Activated naive CD8-positive, alpha-beta T cell treated with anti-CD3 and anti-CD28 coated beads, Interleukin-2, amount 10 ng/mL, durations not matched to agents 7 days and 5 days (primary cell): Measurements from ENCODE around the gene DHRS13. TPM values are rescaled to one million over a fixed set of nuclear protein-coding genes. Genes with fewer than 3 reads are reported as not detected.

Experiments used
- ATAC-seq: fragments of 150-1000 bp; cut with Tn5 transposase; one replicate; pipeline ENCODE4 v1.10.0; 2021; ENCODE audit warnings: low read depth, moderate library complexity
- POLR2A ChIA-PET: fragments of 350-600 bp; sonication (Branson Sonifier 250); formaldehyde crosslinking; loops from one replicate; lab custom pipeline; 2021; ENCODE audit warnings: antibody characterized with exemption; lab: Charles Lee
- DNase-seq: peaks from one replicate; pipeline ENCODE4 v3.0.0; 2021
- H3K27ac Mint-ChIP-seq: one replicate; pipeline ENCODE4 v1.8.0; 2022; ENCODE audit warnings: mild to moderate bottlenecking, mixed read lengths
- H3K27me3 Mint-ChIP-seq: one replicate; pipeline ENCODE4 v1.8.0; 2022; ENCODE audit warnings: mild to moderate bottlenecking, moderate library complexity, mixed read lengths
- H3K36me3 Mint-ChIP-seq: one replicate; pipeline ENCODE4 v1.8.0; 2021; ENCODE audit warnings: mild to moderate bottlenecking, mixed read lengths
- H3K4me1 Mint-ChIP-seq: one replicate; pipeline ENCODE4 v1.8.0; 2021; ENCODE audit warnings: mixed read lengths
- H3K4me3 Mint-ChIP-seq: one replicate; pipeline ENCODE4 v1.8.0; 2022; ENCODE audit warnings: mild to moderate bottlenecking, moderate library complexity, mixed read lengths
- H3K9me3 Mint-ChIP-seq: one replicate; pipeline ENCODE4 v1.8.0; 2021; ENCODE audit warnings: mixed read lengths
- total RNA-seq, 2 experiments: library from RNA; stranded (reverse); gene quantifications; one replicate each; pipeline ENCODE4 v1.2.3, GENCODE V29; 2021

The DHRS13 gene
- 10 to 100 TPM; 31.6 to 32.0 TPM for total RNA-seq

- ATAC-seq (peak; percentile 95), DNase-seq (peak; percentile 99)
- Mint-ChIP-seq H3K9me3 (no peaks in the 10 kb centered on the region), H3K36me3 (peaks cover 28% of the 10 kb centered on the region), H3K27ac (peak within 1 kb of the TSS; percentile 88), H3K4me3 (peak within 1 kb of the TSS; percentile 90), H3K4me1 (peaks cover 38% of the 10 kb centered on the region), H3K27me3 (no peaks in the 10 kb centered on the region)
- POLR2A ChIA-PET: interaction anchor here (0.5 to 3.1 kb wide), 9 partner anchors 10 to 192 kb away, joined by 3 to 21 read pairs (median 10); partner anchors contain the start of genes FAM222B, PHF12, PROCA1 and TLCD1
Observed at GRCh38 chr17:28902819-28903545, at the start of gene DHRS13. Gene DHRS13, minus strand, starts transcription at chr17:28903079. Its CDS starts 135 bp downstream, at chr17:28902944.

- ATAC-seq: peak; percentile 67
- peak; percentile 88 for DNase-seq
- no peak overlapping the region for H3K27ac Mint-ChIP-seq
- POLR2A ChIA-PET: interaction anchor here (0.5 to 3.6 kb wide), 28 partner anchors 13 to 1868 kb away, joined by 3 to 53 read pairs (median 4); partner anchors contain the start of genes DHRS13, FAM222B, FLOT2 and NEK8
- H3K36me3 Mint-ChIP-seq: peaks cover 16% of the 10 kb centered on the region
- H3K9me3 Mint-ChIP-seq: no peaks in the 10 kb centered on the region
- no peak overlapping the region for H3K4me3 Mint-ChIP-seq
- H3K27me3 Mint-ChIP-seq: no peaks in the 10 kb centered on the region
- H3K4me1 Mint-ChIP-seq: peaks cover 19% of the 10 kb centered on the region
Observed at GRCh38 chr17:28951991-28952975, 49.4 kb upstream of the DHRS13 start.

- peak; percentile 80 for ATAC-seq
- H3K9me3 Mint-ChIP-seq: no peaks in the 10 kb centered on the region
- H3K4me3 Mint-ChIP-seq: peak within 1 kb of the TSS; percentile 93
- POLR2A ChIA-PET: interaction anchor here (0.5 to 3.6 kb wide), 29 partner anchors 13 to 1869 kb away, joined by 3 to 53 read pairs (median 4); partner anchors contain the start of genes BLTP2, DHRS13, FAM222B and FLOT2
- peaks cover 22% of the 10 kb centered on the region for H3K4me1 Mint-ChIP-seq
- DNase-seq: peak; percentile 98
- no peaks in the 10 kb centered on the region for H3K27me3 Mint-ChIP-seq
- peaks cover 16% of the 10 kb centered on the region for H3K36me3 Mint-ChIP-seq
- peak within 1 kb of the TSS; percentile 96 for H3K27ac Mint-ChIP-seq
Observed at GRCh38 chr17:28951428-28951990, 48.6 kb upstream of the DHRS13 start, which contains the start of gene PHF12. Gene PHF12, minus strand, starts transcription at chr17:28951518. Its CDS starts 558 bp downstream, at chr17:28950960.

GRCh38 chr17:28950752-28951427 is 48.0 kb upstream of the DHRS13 start:
- peak overlapping the region; percentile 93 for H3K4me3 Mint-ChIP-seq
- ATAC-seq (no peak), DNase-seq (no peak)
- peaks cover 28% of the 10 kb centered on the region for H3K4me1 Mint-ChIP-seq
- POLR2A ChIA-PET: interaction anchor here (0.6 to 3.6 kb wide), 36 partner anchors 11 to 343 kb away, joined by 3 to 53 read pairs (median 4); partner anchors contain the start of genes BLTP2, DHRS13, FAM222B and FLOT2
- H3K9me3 Mint-ChIP-seq: no peaks in the 10 kb centered on the region
- no peaks in the 10 kb centered on the region for H3K27me3 Mint-ChIP-seq
- H3K27ac Mint-ChIP-seq: peak overlapping the region; percentile 96
- peaks cover 21% of the 10 kb centered on the region for H3K36me3 Mint-ChIP-seq

- no peaks in the 10 kb centered on the region for H3K27me3 Mint-ChIP-seq
- ATAC-seq: no peak
- peaks cover 25% of the 10 kb centered on the region for H3K36me3 Mint-ChIP-seq
- no peaks in the 10 kb centered on the region for H3K9me3 Mint-ChIP-seq
- H3K4me3 Mint-ChIP-seq: peak overlapping the region; percentile 93
- H3K4me1 Mint-ChIP-seq: peaks cover 35% of the 10 kb centered on the region
- peak; percentile 70 for DNase-seq
- POLR2A ChIA-PET: interaction anchor here (0.6 to 3.6 kb wide), 25 partner anchors 10 to 344 kb away, joined by 3 to 35 read pairs (median 5); partner anchors contain the start of genes BLTP2, DHRS13, NEK8 and NUFIP2
- peak overlapping the region; percentile 96 for H3K27ac Mint-ChIP-seq
Observed at GRCh38 chr17:28950017-28950751, 47.3 kb upstream of the DHRS13 start.

GRCh38 chr17:28949185-28950016 is 46.5 kb upstream of the DHRS13 start:
- ATAC-seq (no peak), DNase-seq (peak; percentile 81)
- POLR2A ChIA-PET: interaction anchor here (0.5 to 3.6 kb wide), 25 partner anchors 10 to 345 kb away, joined by 3 to 35 read pairs (median 5); partner anchors contain the start of genes BLTP2, DHRS13, FAM222B and NEK8
- H3K27ac Mint-ChIP-seq: peak overlapping the region; percentile 96
- no peaks in the 10 kb centered on the region for H3K9me3 Mint-ChIP-seq
- H3K4me1 Mint-ChIP-seq: peaks cover 40% of the 10 kb centered on the region
- peak overlapping the region; percentile 93 for H3K4me3 Mint-ChIP-seq
- H3K27me3 Mint-ChIP-seq: no peaks in the 10 kb centered on the region
- peaks cover 27% of the 10 kb centered on the region for H3K36me3 Mint-ChIP-seq

GRCh38 chr17:28948873-28949184 is 46.0 kb upstream of the DHRS13 start:
- no peak for ATAC-seq
- no peaks in the 10 kb centered on the region for H3K27me3 Mint-ChIP-seq
- H3K9me3 Mint-ChIP-seq: no peaks in the 10 kb centered on the region
- peaks cover 30% of the 10 kb centered on the region for H3K36me3 Mint-ChIP-seq
- H3K4me1 Mint-ChIP-seq: peaks cover 44% of the 10 kb centered on the region
- no peak for DNase-seq
- peak overlapping the region; percentile 93 for H3K4me3 Mint-ChIP-seq
- H3K27ac Mint-ChIP-seq: peak overlapping the region; percentile 92
- POLR2A ChIA-PET: interaction anchor here (1.0 to 2.2 kb wide), 11 partner anchors 11 to 237 kb away, joined by 3 to 20 read pairs (median 9); partner anchors contain the start of genes DHRS13, FAM222B, NEK8 and PROCA1

- H3K9me3 Mint-ChIP-seq: no peaks in the 10 kb centered on the region
- H3K27me3 Mint-ChIP-seq: no peaks in the 10 kb centered on the region
- peak overlapping the region; percentile 92 for H3K27ac Mint-ChIP-seq
- peaks cover 44% of the 10 kb centered on the region for H3K4me1 Mint-ChIP-seq
- peak overlapping the region; percentile 93 for H3K4me3 Mint-ChIP-seq
- peaks cover 32% of the 10 kb centered on the region for H3K36me3 Mint-ChIP-seq
- no peak for ATAC-seq
- POLR2A ChIA-PET: interaction anchor here (0.7 to 1.8 kb wide), 4 partner anchors 50 to 237 kb away, joined by 3 to 5 read pairs (median 4); partner anchors contain the start of genes NEK8 and PROCA1
- no peak for DNase-seq
Observed at GRCh38 chr17:28948342-28948741, 45.5 kb upstream of the DHRS13 start.

- H3K27ac Mint-ChIP-seq: peak overlapping the region; percentile 49
- H3K36me3 Mint-ChIP-seq: peaks cover 37% of the 10 kb centered on the region
- H3K4me1 Mint-ChIP-seq: peaks cover 44% of the 10 kb centered on the region
- no peaks in the 10 kb centered on the region for H3K9me3 Mint-ChIP-seq
- H3K4me3 Mint-ChIP-seq: peak overlapping the region; percentile 93
- ATAC-seq: no peak
- POLR2A ChIA-PET: interaction anchor here (0.7 kb wide), 1 partner anchor 174 kb away, joined by 3 read pairs; no protein-coding TSS in a partner anchor
- no peaks in the 10 kb centered on the region for H3K27me3 Mint-ChIP-seq
- DNase-seq: no peak
Observed at GRCh38 chr17:28947639-28948038, 44.8 kb upstream of the DHRS13 start.

GRCh38 chr17:28946239-28946638 is 43.4 kb upstream of the DHRS13 start:
- no peak for ATAC-seq
- POLR2A ChIA-PET: interaction anchor here (1.4 to 1.8 kb wide), 2 partner anchors 9 to 48 kb away, joined by 4 read pairs; no protein-coding TSS in a partner anchor
- DNase-seq: no peak

More at GRCh38 chr17:28946239-28946638, 43.4 kb upstream of the DHRS13 start:
- peaks cover 37% of the 10 kb centered on the region for H3K36me3 Mint-ChIP-seq
- H3K9me3 Mint-ChIP-seq: no peaks in the 10 kb centered on the region
- peak overlapping the region; percentile 12 for H3K27ac Mint-ChIP-seq
- peaks cover 49% of the 10 kb centered on the region for H3K4me1 Mint-ChIP-seq
- H3K4me3 Mint-ChIP-seq: peak overlapping the region; percentile 26
- no peaks in the 10 kb centered on the region for H3K27me3 Mint-ChIP-seq
